Dedifferentiated amniotic fluid mesenchymal stem cell (primary cell): Measurements from ENCODE around the gene TCF12.
"Not testable (repeated sequence)": the region's sequence is repeated elsewhere in the genome, so short reads cannot be mapped to it uniquely, and the experiment has no call there.

ENCODE experiments used
- DNase-seq: peaks from one replicate; pipeline ENCODE4 v3.0.0-alpha.2; 2016; ENCODE audit errors: extremely low spot score

Gene TCF12

GRCh38 chr15:57134851-57135250, 216.4 kb downstream of the TCF12 start:
- DNase-seq = no peak

GRCh38 chr15:57135800-57136199, 217.4 kb downstream of the TCF12 start:
- DNase-seq = no peak

- DNase-seq = peak; percentile 58
Measured at GRCh38 chr15:57138349-57138788, 219.9 kb downstream of the TCF12 start.

- no peak for DNase-seq
Measured at GRCh38 chr15:57143511-57144078, 225.2 kb downstream of the TCF12 start.

- no peak for DNase-seq
Measured at GRCh38 chr15:57144448-57144847, 226.0 kb downstream of the TCF12 start.

GRCh38 chr15:57146506-57147201, 228.2 kb downstream of the TCF12 start:
- peak; percentile 71 for DNase-seq

- no peak for DNase-seq
Measured at GRCh38 chr15:57147621-57148020, 229.2 kb downstream of the TCF12 start.

- DNase-seq = no peak
Measured at GRCh38 chr15:57148262-57148661, 229.8 kb downstream of the TCF12 start.

GRCh38 chr15:57149196-57149595, 230.8 kb downstream of the TCF12 start:
- DNase-seq = no peak

GRCh38 chr15:57150066-57150865, 231.8 kb downstream of the TCF12 start:
- DNase-seq = peak; percentile 68

- DNase-seq = not testable (repeated sequence)
Measured at GRCh38 chr15:57150866-57151203, 232.4 kb downstream of the TCF12 start.

GRCh38 chr15:57152133-57152532, 233.7 kb downstream of the TCF12 start:
- no peak for DNase-seq

- DNase-seq = no peak
Measured at GRCh38 chr15:57152666-57153539, 234.5 kb downstream of the TCF12 start.

- DNase-seq = no peak
Measured at GRCh38 chr15:57156210-57156884, 237.9 kb downstream of the TCF12 start.

- peak; percentile 35 for DNase-seq
Measured at GRCh38 chr15:57158589-57158988, 240.1 kb downstream of the TCF12 start.

GRCh38 chr15:57158997-57159668, 240.7 kb downstream of the TCF12 start:
- DNase-seq = no peak

- no peak for DNase-seq
Measured at GRCh38 chr15:57159767-57160166, 241.3 kb downstream of the TCF12 start.

GRCh38 chr15:57160823-57161560, 242.5 kb downstream of the TCF12 start:
- DNase-seq = no peak

GRCh38 chr15:57164251-57164650, 245.8 kb downstream of the TCF12 start:
- DNase-seq = not testable (repeated sequence)

- no peak for DNase-seq
Measured at GRCh38 chr15:57165992-57166391, 247.5 kb downstream of the TCF12 start.
